HG03520 (cell line): ENCODE measurements around the gene TMCC1.
"Not testable (repeated sequence)": the region's sequence is repeated elsewhere in the genome, so short reads cannot be mapped to it uniquely, and the experiment has no call there.

Source experiments
- ATAC-seq: cut with Tn5 transposase; IDR thresholded peaks from one replicate; pipeline ENCODE4 v1.9.1; 2021; ENCODE audit warnings: mild to moderate bottlenecking, moderate library complexity; ENCODE audit not compliant: unreplicated experiment

Gene TMCC1

GRCh38 chr3:129690406-129690805 lies 203.1 kb downstream of the TMCC1 start:
- ATAC-seq, result peak; percentile 83

- ATAC-seq, result no peak
Measured at GRCh38 chr3:129689036-129689435, 204.5 kb downstream of the TMCC1 start.

- ATAC-seq, result no peak
Measured at GRCh38 chr3:129688271-129688895, 205.1 kb downstream of the TMCC1 start.

- no peak for ATAC-seq
Measured at GRCh38 chr3:129687586-129688125, 205.9 kb downstream of the TMCC1 start.

GRCh38 chr3:129686941-129687340 lies 206.6 kb downstream of the TMCC1 start:
- no peak for ATAC-seq

GRCh38 chr3:129684270-129684669 lies 209.2 kb downstream of the TMCC1 start:
- ATAC-seq, result no peak

- no peak for ATAC-seq
Measured at GRCh38 chr3:129683201-129683600, 210.3 kb downstream of the TMCC1 start.

GRCh38 chr3:129676985-129677384 lies 216.5 kb downstream of the TMCC1 start:
- ATAC-seq, result no peak

GRCh38 chr3:129674798-129675123 lies 218.8 kb downstream of the TMCC1 start:
- not testable (repeated sequence) for ATAC-seq

GRCh38 chr3:129673897-129674797 lies 219.4 kb downstream of the TMCC1 start:
- ATAC-seq, result no peak

- ATAC-seq, result no peak
Measured at GRCh38 chr3:129673012-129673411, 220.5 kb downstream of the TMCC1 start.

- no peak for ATAC-seq
Measured at GRCh38 chr3:129672412-129672811, 221.1 kb downstream of the TMCC1 start.

GRCh38 chr3:129665024-129665768 lies 228.3 kb downstream of the TMCC1 start:
- no peak for ATAC-seq

GRCh38 chr3:129663930-129664646 lies 229.4 kb downstream of the TMCC1 start:
- no peak for ATAC-seq

- ATAC-seq, result no peak
Measured at GRCh38 chr3:129663045-129663446, 230.5 kb downstream of the TMCC1 start.

- ATAC-seq, result no peak
Measured at GRCh38 chr3:129662191-129662608, 231.3 kb downstream of the TMCC1 start.

GRCh38 chr3:129661766-129662165 lies 231.7 kb downstream of the TMCC1 start:
- ATAC-seq, result no peak

GRCh38 chr3:129658110-129658843 lies 235.2 kb downstream of the TMCC1 start:
- no peak for ATAC-seq

- no peak for ATAC-seq
Measured at GRCh38 chr3:129657261-129658046, 236.1 kb downstream of the TMCC1 start.
